Measurements from ENCODE around the gene TRIM56. TPM values are rescaled to one million over a fixed set of nuclear protein-coding genes. Genes with fewer than 3 reads are reported as not detected.
"Not testable (repeated sequence)": the region's sequence is repeated elsewhere in the genome, so short reads cannot be mapped to it uniquely, and the experiment has no call there.

TRIM56 gene
- total RNA-seq, 1 donor: 16.0 TPM

DNA sequence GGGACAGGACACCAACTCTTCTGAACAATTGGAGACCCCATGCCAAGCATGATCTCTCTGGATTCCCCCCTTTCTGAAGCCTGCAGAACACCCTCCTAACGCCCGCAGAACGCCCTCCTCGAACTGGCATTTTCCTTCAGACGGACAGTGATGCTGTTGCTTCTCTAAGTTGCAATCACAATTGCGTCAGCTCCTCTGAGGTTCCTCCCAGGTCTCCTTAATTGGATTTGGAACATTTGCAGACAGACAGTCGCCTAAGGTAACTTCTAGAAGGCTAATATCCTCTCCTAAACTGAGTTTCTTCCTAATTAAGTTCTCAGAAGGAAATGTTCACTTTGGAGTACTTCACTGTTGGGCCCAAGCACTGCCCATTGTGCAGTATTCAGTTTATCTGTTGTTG, 21.1 kb downstream of the TRIM56 start:
- no peak for TF ChIP-seq CTCF (IDR thresholded peaks at IDR 0.05; ENCODE audit: insufficient read depth, low read depth, low read length)
- no peak overlapping the region for H3K4me3 ChIP-seq (ENCODE audit: low read depth, low read length)

GRCh38 chr7:101108330-101108857, 23.1 kb downstream of the TRIM56 start:
- no peak for TF ChIP-seq CTCF (IDR thresholded peaks at IDR 0.05; ENCODE audit: insufficient read depth, low read depth, low read length)
- DNase-seq (ENCODE audit: low read depth): no peak
- no peak overlapping the region for H3K4me3 ChIP-seq (ENCODE audit: low read depth, low read length)

More for the DNA sequence above, 21.1 kb downstream of the TRIM56 start:
- DNase-seq (ENCODE audit: low read depth): no peak

- H3K4me3 ChIP-seq (ENCODE audit: low read depth, low read length): no peak overlapping the region
- TF ChIP-seq CTCF (IDR thresholded peaks at IDR 0.05; ENCODE audit: insufficient read depth, low read depth, low read length): no peak
- DNase-seq (ENCODE audit: low read depth): no peak
These were observed 23.7 kb downstream of the TRIM56 start for GRCh38 chr7:101108961-101109360.

DNA sequence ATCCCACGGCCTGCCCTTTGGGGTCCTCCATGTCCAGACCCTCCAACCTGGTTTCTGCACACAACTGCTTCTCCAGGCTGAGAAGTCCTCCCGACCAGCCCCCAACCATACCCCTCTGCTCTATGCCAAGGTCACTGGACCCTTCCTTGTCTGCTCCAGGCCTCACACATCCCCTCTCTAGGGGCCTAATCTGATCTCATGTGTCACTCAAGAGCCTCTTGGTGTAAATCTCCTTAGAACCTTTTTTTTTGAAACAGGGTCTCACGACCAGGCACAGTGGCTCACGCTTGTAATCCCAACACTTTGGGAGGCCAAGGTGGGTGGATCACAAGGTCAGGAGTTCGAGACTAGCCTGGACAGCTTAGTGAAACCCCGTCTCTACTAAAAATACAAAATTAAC, 24.1 kb downstream of the TRIM56 start:
- H3K4me3 ChIP-seq (ENCODE audit: low read depth, low read length): no peak overlapping the region
- no peak for DNase-seq (ENCODE audit: low read depth)
- TF ChIP-seq CTCF (IDR thresholded peaks at IDR 0.05; ENCODE audit: insufficient read depth, low read depth, low read length): no peak

GRCh38 chr7:101111261-101111660, 26.0 kb downstream of the TRIM56 start:
- no peak overlapping the region for H3K4me3 ChIP-seq (ENCODE audit: low read depth, low read length)
- no peak for TF ChIP-seq CTCF (IDR thresholded peaks at IDR 0.05; ENCODE audit: insufficient read depth, low read depth, low read length)
- no peak for DNase-seq (ENCODE audit: low read depth)

DNA sequence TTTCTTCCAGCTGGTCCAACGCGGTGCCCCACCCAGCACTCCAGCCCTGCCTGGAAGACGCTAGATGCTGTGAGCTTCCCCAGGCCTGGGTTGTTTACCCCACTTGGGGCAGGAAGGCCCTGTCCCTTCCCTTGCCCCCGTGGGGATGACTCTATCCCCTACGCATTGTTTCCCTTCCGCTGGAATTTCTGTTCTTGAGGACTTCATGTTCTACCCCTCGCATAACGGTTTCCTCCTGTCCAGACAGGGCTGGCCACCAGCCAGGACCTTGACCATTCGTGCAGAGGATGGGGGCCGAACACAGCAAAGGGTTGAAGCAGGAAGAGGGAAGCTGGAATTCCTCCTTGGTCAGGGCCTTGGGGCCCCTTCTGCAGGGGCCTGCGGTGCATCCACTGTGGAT, 27.0 kb downstream of the TRIM56 start:
- H3K4me3 ChIP-seq (ENCODE audit: low read depth, low read length): no peak overlapping the region
- no peak for TF ChIP-seq CTCF (IDR thresholded peaks at IDR 0.05; ENCODE audit: insufficient read depth, low read depth, low read length)
- DNase-seq (ENCODE audit: low read depth): peak; percentile 93

GRCh38 chr7:101113140-101113539, 27.9 kb downstream of the TRIM56 start:
- not testable (repeated sequence) for DNase-seq (ENCODE audit: low read depth); H3K4me3 ChIP-seq (ENCODE audit: low read depth, low read length)

All from fibroblast of villous mesenchyme (primary cell).